Fibroblast of mammary gland (primary cell): ENCODE measurements around the gene GTF2IRD1.
"Not testable (repeated sequence)": the region's sequence is repeated elsewhere in the genome, so short reads cannot be mapped to it uniquely, and the experiment has no call there.

ENCODE experiments used
- DNase-seq: peaks from one replicate; pipeline ENCODE4 v3.0.0-alpha.2; 2010; ENCODE audit warnings: low read depth
- H3K4me3 ChIP-seq: 2 replicates; pipeline ENCODE4 v1.5.1; 2011; ENCODE audit warnings: low read depth, mild to moderate bottlenecking, low read length, moderate library complexity; ENCODE audit not compliant: control insufficient read depth
- CTCF ChIP-seq: conservative IDR thresholded peaks from 2 replicates; pipeline ENCODE4 v1.5.1; 2011; ENCODE audit warnings: low read depth, low read length, inconsistent platforms; ENCODE audit not compliant: control insufficient read depth, insufficient read depth

GTF2IRD1 gene

DNA sequence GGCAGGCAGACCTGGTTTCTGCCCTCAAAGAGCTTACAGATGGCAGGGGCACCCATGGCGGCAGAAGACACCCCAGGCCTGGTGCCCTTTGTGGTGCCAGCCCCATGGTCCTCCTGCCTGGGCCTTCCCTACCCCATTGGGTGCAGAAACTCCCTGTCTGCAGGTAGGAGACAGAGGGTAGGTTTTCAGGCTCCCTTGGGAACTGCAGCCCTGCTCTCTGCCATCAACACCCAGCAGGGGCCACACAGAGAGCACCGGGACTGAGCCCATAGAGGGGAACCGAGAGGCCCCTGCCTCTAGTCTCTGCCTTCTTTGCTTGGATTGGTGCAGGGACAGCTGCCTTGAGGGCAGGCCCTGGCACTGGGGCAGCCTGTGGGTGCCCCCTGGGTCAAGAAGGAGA is 52.6 kb downstream of the GTF2IRD1 start:
- TF ChIP-seq CTCF, result no peak
- H3K4me3 ChIP-seq, result no peak overlapping the region
- no peak for DNase-seq

- no peak for DNase-seq
- no peak overlapping the region for H3K4me3 ChIP-seq
- no peak for TF ChIP-seq CTCF
These were observed 54.0 kb downstream of the GTF2IRD1 start for GRCh38 chr7:74507538-74508319.

GRCh38 chr7:74509453-74509852 is 55.7 kb downstream of the GTF2IRD1 start:
- not testable (repeated sequence) for DNase-seq, H3K4me3 ChIP-seq

- no peak for TF ChIP-seq CTCF
- no peak overlapping the region for H3K4me3 ChIP-seq
- DNase-seq, result no peak
These were observed 57.6 kb downstream of the GTF2IRD1 start for GRCh38 chr7:74511345-74511744.

DNA sequence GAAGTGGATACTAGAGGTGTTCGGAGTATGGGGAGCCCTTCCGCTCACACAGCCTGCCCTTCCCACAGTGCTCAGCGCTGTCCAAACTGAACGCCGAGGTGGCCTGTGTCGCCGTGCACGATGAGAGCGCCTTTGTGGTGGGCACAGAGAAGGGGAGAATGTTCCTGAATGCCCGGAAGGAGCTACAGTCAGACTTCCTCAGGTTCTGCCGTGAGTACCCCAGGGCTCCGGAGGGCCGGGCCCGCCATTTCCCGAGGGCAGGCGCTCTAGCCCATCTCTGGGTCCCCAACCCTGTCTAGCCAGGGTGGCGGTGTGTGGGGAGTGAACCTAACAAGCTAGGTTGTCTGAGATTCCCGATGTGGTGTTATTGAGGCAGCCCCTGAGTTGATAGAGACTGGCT is 59.1 kb downstream of the GTF2IRD1 start:
- no peak overlapping the region for H3K4me3 ChIP-seq
- no peak for DNase-seq
- no peak for TF ChIP-seq CTCF

DNA sequence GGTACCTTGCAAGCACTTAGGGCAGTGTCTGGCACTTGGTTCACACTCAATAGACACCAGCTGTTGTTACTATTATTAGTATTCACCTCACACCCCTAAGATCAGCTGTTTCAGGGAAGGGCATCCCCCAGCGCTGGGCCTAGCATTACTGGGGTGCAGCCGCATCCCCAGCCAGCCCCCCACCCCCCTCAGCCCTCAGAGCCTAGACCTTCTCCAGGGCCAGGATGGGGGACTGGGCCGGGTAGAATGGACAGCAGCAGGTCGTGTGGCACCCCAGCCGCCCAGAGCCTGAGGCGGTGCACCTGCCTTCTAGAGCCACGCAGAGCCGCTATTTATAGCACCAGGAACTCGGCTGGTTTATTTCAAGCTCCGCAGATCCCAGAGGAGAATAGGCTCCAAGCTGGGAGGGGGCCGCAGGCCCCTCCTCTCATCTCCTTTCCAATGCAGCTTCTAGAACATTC is 60.5 kb downstream of the GTF2IRD1 start:
- no peak for TF ChIP-seq CTCF

DNA sequence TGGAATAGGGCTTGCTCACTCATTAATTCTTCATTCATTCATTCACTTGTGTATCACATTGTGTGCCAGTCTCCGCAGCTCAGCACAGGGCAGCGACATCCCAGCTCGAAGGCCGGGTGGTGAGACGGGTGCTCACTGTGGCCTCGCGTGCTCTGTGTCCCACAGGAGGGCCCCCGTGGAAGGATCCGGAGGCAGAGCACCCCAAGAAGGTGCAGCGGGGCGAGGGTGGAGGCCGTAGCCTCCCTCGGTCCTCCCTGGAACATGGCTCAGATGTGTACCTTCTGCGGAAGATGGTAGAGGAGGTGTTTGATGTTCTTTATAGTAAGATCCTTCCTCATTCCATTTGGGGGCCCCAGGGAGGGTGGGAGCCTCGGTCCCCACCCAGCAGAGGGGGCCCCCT is 61.6 kb downstream of the GTF2IRD1 start:
- no peak for DNase-seq
- no peak overlapping the region for H3K4me3 ChIP-seq
- TF ChIP-seq CTCF, result no peak

More for the DNA sequence above, 60.5 kb downstream of the GTF2IRD1 start:
- no peak for DNase-seq
- no peak overlapping the region for H3K4me3 ChIP-seq
